NOMO-1 treated with dmso at 0.1 percent for 144 hours (cell line): Measurements from ENCODE around the gene NFASC.

Experiments
- DNase-seq: peaks from one replicate; lab custom pipeline; 2025; ENCODE audit not compliant: unreplicated experiment; lab: John Stamatoyannopoulos, UW

The NFASC gene

DNA sequence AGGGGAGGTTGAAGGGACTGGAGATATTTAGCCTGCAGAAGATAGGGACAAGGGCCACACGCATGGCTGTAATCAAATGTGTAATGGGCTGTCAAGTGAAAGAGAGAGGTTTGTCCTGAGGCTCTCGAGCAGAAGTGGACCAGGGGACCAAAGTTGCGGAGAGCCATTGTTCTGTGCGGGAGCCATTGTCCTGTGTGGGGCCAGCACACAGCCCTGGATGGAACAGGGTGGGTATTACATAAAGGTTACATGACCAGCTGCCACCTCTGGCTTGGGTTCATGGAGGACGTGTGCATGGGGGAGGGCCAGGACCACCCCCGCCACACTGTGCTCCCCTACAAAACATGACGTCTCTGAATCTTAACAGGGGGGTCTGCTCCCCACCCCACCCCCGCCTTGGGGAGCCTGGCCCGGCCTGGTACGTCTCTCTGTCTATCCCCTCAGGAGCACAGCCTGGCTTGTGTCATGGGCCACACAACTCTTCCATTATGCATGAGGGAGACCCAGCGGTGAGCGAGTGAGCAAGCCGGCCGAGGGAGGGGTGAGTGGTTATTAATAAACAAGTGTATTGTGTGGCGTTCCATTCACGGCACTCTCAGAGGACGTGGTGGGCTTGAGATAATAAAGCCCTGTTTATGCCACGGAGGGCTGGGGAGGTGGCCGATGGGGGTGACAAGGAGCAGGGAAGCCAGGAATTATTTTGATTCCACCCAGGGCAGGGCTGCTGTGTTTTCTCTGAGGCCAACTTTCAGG, at the start of gene NFASC:
NFASC (plus strand) TSS at position 703 of the 753 bp plus-strand sequence. CDS start 73,454 bp downstream, outside the sequence.
- DNase-seq = no peak

DNA sequence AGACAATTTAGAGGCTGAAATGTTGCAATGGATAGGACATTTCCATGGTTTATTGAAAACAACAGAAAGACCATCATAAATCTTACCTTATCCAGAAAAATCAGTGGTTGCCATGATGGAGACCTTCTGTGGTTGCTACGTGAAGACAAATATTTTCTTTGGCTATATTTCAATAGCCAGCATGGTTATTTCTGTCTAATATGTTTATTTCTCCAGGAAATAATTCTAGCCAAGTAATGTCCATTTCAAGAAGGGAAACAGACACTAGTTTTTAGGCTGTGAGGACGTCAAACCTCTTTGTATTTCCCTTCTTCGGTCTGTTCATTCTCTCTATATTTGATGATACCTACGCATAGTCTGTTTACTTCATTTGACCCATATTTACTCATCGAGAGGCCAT, 49.2 kb upstream of the NFASC start:
- no peak for DNase-seq

DNA sequence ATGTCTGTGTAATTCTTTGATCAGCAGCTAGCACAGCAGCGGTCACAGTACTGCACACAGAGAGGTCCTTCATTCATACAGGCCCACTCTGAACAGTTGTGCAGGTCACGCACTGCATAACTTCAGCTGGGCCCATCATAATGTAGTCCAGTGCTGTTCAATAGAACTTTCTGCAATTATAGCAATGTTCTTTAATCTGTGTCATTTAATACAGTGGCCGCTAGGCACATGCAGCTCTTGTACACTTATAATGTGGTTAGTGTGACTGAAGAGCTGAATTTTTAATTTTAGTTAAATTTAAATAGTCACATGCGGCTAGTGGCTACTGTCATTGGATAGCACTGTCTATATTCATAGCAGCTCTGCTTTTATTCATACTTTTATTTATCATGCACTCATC, 48.7 kb upstream of the NFASC start:
- DNase-seq = no peak

DNA sequence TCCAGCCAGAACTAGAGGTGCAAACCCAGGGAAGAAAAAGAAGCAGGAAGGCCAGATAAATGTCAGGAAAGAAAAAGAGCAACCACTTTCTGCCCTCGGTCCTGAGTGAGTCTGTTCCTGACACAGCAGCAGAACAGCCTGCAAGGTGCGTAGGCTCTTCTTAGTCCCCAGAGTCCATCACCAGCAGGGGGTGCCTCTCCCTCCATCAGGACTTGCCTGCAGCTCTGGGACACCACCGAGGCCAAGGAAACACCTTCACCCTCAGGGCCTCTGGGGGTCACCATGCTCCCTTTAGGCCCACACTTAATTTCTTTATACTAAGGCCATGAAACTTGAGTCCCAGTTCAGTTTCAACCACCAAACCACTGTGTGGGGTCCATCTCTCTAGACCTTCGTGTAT, 43.7 kb upstream of the NFASC start:
- DNase-seq = no peak

DNA sequence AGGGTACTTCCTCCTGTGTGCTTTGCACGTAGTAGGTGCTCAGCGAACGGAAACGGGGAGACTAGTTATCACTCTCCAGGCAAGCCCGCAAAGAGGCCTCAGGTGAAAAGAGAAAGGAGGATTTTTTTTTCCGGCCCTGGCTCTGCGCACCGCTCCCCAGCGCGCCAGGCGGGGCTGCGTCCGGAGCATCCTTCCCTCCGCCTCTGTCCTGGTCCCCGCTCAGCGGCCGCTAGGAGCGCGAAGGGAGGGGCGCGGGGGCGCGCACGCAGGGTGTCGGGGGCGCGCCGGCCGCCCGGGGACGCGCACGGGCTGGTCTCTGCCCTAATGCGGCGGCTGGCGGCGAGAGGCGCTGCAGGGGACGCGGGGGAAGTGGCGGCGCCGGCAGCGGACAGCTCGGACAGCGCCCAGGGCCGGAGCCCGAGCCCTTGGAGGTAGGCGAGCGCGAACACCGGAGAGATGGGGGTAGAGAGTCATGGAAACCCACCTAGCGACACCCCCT, 42.3 kb upstream of the NFASC start:
- DNase-seq = no peak

DNA sequence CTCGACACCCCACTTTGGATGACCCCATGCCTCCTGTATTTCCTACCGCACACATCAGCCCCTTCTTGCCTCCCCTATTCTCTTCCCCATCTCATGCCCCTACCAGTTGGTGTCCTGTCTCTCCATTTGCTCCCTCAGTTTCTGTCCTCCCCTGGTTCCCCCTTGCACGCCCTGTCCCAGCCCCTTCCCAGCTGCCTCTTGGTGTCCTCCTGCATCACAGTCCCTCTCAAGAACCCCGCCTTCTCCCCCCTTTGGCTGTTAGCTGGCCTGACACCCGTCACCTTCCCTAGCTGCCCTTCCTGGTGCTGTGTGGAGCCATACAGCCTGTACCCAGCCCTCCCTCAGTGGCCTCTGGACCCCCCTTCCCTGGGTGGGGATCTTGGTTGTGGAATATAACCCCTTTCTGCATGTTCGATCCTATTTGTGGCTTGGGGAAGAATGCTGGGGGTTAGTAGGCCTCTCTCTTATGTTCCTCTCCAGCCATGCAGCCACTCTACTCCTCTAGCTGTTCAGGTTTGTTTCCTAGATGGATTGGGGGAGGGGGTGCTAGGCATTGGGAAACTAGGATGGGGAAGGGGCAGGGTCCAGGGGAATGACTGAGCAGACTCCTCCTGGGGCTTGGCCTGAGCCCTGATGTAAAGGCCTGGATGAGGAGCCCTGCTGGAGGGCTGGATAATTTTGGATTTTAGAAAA, 41.4 kb upstream of the NFASC start:
- no peak for DNase-seq

DNA sequence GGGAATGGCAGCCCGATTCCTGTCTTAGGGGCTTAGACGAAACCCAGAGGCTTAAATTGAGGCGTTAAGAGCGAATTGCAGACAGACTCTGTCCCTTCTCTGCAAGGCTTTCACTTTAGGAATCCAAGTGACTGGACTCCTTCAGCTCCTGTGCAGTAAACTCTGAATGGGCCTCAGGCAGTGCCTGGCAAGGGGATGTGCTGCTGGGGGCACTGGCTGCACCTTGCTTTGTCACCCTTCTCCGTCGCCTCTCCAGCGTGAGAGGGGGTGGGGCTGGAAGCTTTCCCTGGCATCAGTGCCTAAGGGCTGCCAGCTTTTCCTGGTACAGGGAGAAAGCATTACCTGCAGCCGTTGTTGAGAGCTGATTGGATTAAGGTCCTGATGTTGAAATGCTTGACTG, 39.9 kb upstream of the NFASC start:
- no peak for DNase-seq

DNA sequence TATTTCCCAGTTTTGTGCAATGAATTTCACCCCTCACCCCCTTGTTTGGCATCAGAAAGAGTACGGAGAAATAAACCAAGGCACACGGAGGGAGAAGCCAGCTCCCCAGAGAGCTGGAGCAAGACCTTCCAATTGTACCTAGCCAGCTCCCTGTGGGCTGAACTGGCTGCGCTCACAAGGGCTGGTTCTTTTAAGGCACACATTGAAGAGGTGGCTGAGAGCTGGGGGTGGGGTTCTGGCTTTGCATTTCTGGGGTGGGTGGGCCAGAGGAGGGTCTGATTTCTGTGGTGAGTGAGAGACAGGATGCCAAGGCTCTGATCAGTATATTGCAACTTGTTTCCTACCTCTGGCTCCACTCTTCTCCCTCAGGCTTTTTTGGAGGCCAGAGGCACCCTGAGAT, 39.5 kb upstream of the NFASC start:
- DNase-seq = no peak

DNA sequence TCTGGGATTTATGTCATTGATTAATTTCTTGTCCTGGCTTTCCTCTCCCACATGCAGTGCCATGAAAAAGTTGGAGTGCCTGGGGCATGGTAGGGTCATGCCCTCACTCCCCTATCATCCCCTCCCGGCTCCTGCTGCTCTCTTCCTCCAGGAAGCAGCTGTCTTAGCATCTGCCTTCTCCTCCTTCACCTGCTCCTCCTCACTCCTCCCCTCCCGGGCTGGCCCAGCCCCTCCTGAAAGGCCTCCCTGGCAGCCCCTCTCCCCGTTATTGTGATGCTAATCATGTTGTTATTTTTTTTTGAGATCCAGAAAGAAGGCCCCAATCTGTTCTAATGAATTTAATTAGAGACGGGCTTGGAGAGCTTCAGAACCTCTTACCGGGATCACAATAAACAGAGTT, 36.3 kb upstream of the NFASC start:
- no peak for DNase-seq

DNA sequence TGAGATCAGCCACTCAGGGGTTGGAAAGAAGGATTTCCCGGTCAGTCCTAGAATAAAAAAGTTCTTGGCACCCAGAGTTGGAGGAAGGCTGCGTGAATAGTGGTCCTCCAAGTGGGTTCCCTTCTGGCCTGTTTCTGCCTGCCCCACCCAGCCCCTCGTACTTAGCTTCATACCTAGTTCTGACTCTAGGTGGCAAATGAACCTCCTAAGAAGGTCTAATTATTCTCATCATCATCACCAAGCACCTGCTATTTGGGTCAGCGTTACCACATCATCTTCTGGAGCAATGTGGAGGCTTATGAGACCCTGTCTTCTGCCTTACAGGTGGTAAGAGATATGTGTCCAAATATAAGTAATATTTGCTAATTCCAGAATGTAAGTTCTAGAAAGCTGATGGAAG, 35.9 kb upstream of the NFASC start:
- DNase-seq = no peak

DNA sequence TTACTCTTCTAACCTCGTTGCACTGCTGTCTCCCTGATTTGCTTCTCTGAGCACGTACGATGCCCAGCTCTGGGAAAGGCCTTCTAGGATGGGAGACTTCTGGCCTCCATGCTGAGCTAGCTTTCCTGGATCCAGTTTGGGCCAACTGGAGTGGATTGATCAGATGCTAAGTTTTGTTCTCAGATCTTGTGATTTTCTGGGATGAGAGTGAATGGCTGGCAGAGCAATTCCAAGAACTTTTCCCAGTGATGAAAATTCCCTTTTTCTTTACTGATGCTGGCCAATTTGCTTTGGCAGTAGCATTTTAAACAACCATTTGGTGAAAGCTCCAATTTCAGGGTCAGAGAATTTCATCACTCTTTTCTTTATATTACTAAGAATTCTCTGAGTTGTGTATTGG, 34.9 kb upstream of the NFASC start:
- no peak for DNase-seq

DNA sequence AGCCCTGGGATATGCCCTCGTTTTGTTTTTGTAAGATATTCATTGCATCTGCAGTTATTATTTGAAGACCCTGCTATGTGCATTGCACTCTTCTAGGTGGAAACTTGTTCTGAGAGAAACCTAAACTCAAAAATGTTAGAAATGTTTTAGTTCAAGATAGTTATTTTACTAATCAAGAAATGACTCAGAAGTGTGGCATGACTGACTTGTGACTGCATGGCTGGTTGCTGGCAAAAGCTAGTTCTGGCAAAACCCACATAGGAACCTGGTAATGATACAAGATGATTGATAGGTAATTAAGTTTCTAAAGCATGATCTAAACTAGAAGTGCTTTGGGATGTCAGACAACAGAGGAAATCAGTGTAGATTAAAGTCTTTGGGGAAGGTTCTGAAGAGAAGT, 33.8 kb upstream of the NFASC start:
- DNase-seq = no peak

DNA sequence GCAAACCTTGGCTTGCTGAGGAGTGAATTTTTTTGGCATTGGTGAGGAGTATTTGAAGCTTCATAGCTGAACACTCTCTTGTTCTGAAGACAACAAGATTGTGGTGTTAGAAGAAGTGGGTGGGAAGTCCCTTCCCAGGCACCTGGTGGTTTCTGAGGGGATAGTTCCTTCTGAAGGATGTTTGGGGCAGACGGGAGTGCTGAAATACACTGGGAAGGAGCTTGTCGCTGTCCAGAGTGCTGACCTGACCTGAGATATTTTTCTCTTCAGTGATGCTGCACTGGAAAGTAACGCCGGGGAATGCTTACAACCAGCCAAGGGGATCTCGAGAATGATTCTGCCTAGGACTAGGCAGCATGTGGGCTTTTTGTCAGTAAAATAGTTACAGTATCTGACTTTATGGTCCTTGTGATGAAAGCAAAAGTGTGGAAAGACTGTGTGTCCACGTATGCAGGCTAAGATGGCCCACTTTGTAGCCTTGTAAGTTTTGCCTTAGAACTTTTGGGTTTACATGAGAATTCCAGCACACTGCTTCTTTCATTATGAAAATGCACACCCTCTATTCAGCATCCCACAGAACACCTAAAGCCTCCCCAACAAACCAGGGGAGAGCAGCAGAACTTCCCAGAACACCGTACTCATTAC, 33.1 kb upstream of the NFASC start:
- no peak for DNase-seq

DNA sequence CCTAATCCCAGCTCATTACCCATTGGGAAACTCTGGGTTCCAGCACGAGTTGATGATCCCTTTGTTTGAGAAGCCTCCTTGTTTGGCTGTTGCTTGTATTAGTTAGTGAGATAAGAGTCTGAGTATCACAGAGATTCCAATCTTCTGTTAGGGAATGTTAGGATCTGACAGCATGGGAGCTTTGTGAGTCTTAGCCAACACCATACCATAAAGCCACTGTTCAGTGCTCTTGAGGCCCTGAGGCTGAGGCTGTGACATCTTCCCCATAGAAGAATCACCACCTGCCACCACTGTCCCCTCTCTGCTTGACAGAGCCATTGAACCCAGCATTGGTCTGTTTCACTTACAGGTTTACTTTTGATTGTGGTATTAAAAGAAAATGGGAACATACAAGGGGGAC, 29.3 kb upstream of the NFASC start:
- DNase-seq = no peak

DNA sequence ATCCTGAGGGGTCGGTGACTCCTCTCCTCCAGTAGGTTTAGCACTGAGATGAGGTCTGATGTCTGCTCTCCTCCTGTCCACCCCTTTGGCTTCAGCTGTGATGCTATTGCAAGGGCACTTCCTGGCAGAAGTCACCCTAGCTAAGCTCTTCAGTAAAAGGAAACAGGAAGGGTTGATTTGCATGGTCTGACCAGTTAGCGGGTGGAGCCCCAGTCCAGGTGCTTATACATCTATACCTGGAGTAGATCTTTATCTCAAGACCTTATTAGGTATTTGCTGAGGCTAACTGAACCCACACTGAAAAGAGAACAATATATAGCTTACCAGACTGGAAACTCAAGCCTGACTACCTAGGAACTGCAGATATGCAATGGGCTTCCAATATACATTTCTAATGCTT, 28.9 kb upstream of the NFASC start:
- no peak for DNase-seq

DNA sequence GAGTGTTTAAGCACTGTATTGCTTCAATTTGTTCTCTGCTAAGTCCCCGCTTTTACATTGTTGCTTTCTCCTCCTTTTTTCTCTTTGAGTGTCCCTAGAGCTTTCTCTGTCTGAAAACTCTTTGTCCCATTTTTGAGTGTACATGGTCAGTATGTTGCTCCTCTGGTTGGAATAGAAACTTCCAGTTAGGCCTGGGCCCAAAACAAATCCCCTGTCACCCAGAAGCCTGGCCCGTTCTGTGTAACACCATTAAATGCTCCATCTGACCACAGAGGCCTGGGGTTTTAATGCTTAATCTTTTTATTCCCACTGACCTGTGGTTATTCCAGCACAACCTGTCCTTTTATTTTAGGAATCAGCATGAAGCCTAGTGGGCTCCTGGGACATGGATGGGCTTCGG, 28.3 kb upstream of the NFASC start:
- DNase-seq = no peak

DNA sequence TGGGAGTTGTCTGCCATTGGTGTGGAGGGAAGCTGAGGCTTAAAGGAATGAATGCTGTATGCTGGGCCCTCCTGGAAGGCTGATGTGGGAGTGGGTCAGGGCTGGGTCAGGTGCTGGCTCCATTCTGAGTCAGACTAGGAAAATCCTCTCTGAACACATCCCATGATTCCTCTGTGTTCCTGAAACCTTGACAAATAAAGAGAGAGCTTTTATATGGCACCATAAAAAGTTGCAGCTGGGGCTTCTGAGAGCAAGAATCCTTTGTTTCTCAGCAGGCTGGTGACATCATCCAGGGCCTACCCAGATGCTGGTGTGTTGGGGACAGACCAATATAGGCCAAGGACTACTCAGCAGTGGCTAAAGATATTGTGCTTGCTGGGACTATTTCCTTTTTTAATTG, 27.8 kb upstream of the NFASC start:
- no peak for DNase-seq

DNA sequence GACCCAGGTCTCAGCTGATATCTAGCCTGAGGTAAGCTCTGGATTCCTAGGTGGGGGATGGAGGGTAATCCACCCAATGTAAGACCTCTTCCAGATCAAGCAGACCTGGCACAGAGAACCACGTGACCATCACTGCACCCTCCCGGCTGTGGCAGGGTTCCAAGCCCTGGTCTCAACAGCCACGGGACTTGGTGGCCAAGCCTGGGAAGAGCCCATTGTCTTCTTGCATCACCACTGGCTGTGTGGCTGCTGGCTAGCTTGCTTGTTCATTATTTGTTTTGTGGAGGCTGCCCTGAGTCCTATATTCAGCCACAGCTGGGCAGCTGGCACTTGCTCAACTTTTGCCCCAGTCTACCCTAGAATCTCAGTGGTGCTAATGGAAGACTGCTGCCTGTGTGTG, 24.1 kb upstream of the NFASC start:
- DNase-seq = no peak

DNA sequence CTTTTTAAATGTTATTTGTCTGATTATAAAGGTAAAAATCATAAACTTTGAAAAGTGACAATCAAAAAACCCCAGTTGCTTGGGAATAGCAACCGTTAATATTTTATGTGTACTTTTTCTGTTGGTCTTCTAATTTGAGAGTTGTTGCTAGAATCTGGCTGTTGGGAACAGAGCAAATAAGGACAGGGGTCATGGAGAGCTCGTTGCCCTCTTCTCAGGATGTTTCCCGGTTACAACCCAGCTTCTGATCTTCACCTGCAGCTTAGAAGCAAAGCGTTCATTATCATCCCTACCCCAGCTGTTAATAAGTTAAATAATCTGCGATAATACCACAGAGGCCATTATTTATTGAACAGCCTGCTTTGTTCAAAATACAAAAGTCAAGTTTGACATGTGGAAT, 22.1 kb upstream of the NFASC start:
- no peak for DNase-seq

DNA sequence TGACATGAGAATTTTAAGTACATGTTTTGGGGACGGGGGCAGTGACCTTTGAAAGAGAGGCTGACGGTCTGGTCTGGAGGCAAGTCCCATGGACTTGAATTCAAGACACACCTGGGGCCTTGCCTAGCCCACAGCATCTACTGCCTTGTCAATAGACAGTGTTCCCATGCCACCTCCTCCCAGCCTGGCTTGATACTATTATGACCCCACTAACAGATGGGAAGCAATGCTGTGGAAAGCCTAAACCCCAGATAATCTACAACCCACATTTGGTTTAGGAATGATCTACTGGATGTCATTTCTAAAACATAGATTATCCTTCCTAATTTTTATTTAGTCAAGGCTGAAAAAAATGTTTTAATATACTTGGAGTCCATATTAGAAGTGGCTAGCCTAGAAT, 17.8 kb upstream of the NFASC start:
- no peak for DNase-seq

DNA sequence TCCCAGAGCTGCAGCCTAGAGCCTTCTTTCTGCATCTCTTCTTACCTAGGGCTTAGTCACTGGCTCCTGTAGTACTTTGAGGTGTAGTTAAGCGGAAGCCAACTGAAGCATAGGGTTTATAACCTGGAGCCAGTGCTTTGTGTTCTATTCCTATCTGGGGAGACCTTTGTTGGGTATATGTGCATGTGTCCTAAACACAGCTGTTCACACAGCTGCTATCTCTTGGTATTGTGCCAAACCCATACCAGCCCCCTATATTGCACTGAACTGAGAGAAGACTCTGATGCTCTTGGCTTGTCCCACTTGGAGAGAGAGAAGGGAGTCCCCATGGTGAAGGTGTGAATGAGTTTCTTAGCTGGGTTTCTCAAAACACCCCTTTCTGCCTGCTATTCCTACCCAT, 17.2 kb upstream of the NFASC start:
- DNase-seq = no peak

DNA sequence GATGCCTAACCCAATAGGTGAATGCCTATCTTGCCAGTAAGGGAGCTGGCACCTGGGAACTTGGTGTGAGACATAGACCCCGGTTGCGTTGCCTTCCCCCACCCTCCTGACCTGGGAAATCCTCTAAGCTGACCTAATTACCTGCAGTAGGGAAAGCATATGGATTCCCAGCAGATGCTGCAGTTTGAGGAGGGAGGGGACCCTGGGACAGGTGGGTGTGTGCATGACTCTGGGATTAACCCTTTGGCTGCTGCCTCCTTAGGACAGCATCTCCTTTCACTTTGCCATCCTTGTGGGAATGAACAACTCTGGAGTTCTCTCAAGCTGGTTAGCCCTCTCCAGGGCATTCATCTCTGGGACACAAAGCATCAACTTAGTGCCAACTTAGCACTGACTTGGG, 16.4 kb upstream of the NFASC start:
- DNase-seq = no peak
